GM13976 (cell line): ENCODE results near the gene TRIM37.

ENCODE experiments used
- DNase-seq: peaks from one replicate; pipeline ENCODE4 v3.0.0; 2012; ENCODE audit warnings: low spot score
- in situ Hi-C: fragments of 300-500 bp; cut with MboI; formaldehyde crosslinking; loops from one replicate; pipeline ENCODE4 v1.12.0; 2022; ENCODE audit warnings: low sequenced_read_pairs, mixed read lengths, inconsistent platforms; ENCODE audit not compliant: unreplicated experiment
- TF ChIP-seq, protein P1 (sequence below): IDR thresholded peaks from 2 replicates; pipeline ENCODE4 v1.5.1; 2012; ENCODE audit warnings: borderline replicate concordance, mild to moderate bottlenecking; ENCODE audit not compliant: insufficient read depth; ENCODE audit errors: extremely low read depth, missing control alignments, control extremely low read depth

The TRIM37 gene

DNA sequence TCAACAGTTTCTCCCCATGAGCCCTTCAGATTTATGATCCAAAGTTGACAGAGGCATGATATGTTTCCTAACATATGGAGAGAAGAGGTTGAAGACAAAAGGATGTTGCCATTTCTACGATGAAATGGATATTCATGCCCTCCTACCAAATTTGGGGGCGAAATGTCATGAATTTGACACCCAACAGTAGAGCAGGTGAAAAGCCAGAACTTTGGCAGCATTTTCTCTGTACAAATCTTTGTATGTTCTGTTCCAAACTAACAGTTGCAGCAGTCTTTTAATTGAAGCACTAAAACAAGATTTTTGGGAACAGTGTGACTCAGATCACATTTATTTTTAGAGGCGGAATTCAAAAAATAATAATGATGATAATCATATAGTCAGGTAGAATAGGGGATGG, 130.1 kb downstream of the TRIM37 start:
- in situ Hi-C loops, result no loop called here
- TF ChIP-seq, protein P1, sequence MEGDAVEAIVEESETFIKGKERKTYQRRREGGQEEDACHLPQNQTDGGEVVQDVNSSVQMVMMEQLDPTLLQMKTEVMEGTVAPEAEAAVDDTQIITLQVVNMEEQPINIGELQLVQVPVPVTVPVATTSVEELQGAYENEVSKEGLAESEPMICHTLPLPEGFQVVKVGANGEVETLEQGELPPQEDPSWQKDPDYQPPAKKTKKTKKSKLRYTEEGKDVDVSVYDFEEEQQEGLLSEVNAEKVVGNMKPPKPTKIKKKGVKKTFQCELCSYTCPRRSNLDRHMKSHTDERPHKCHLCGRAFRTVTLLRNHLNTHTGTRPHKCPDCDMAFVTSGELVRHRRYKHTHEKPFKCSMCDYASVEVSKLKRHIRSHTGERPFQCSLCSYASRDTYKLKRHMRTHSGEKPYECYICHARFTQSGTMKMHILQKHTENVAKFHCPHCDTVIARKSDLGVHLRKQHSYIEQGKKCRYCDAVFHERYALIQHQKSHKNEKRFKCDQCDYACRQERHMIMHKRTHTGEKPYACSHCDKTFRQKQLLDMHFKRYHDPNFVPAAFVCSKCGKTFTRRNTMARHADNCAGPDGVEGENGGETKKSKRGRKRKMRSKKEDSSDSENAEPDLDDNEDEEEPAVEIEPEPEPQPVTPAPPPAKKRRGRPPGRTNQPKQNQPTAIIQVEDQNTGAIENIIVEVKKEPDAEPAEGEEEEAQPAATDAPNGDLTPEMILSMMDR, result no peak
- DNase-seq, result no peak

DNA sequence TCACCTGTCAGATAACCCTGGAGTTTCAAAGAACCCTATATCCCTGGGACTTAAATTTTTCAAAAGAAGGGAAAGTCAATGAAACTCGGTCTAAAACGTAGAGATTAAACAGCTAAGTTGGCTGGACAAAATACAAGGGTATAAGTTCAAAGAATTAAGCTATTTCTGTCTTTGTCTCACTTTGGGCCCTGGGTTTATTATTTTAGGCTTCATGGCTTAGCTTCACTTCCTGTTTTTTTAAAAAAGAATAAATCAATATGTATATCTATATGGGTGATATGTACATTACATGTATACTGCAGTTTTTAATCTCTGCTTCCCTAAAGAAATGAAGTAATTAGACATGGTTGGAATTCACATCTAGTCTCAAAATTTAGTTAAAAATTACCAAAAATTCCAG, 132.3 kb downstream of the TRIM37 start:
- in situ Hi-C loops, result no loop called here
- DNase-seq, result peak; percentile 25
- TF ChIP-seq, protein P1, result no peak

DNA sequence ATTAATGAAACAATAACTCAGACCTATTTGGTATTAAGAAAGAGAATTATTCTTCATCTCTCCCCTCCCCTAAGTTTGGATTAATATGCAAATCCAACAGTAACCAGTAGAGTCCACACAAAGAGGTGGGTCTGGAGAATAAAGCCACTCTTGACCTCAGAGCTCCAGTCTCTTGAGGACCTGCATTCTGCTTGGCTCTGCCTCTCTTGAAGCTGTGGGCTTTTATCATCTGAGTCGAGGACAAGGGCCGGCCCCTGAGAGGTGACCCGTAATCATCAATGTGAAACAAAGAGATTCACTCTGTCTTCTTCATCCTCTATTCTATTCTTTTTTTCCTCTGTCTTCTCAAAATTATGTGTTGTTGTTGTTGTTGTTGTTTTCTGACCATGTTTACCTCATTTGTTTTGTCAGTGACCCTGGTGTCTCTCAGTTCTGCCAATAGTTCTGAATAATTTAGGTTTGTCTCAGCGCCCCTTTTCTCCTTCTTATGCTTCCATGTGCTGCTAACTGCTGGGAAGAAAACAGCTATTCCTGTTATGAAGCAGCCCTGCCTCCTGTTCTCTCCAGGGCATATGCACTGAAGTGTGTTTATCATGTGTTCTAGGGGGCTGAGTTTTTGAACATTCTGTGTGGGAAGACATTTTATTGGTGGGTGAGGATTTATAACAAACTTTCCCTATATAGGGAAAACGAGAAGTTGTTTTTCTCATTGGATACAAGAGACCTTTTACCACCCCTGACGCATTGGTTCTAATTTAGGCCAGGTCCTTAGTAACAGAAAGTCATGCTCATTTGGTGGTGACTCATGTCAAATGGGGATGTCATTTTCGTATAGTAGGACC, 135.8 kb downstream of the TRIM37 start:
- TF ChIP-seq, protein P1, result no peak
- DNase-seq, result no peak
- in situ Hi-C loops, result no loop called here

DNA sequence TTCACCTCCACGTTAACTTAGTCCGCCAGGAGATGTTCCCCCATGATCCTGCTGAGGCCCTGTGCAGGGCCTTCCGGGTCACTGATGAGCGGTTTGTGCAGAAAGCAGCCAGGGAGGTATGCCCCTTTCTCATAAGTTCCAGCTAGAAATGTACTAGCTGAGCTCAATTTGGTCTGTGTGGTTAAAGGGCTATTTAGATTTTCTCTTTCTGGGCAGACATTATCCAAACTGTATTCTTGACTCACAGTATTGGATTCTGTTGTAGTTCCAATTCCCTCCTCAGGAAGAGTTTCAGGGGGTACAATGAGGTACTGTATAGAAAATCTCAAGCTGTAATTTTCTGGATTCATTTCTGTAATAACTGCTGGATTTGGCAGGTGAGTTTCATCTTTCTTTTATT, 137.1 kb downstream of the TRIM37 start:
- in situ Hi-C loops, result no loop called here
- DNase-seq, result no peak
- TF ChIP-seq, protein P1, result no peak

DNA sequence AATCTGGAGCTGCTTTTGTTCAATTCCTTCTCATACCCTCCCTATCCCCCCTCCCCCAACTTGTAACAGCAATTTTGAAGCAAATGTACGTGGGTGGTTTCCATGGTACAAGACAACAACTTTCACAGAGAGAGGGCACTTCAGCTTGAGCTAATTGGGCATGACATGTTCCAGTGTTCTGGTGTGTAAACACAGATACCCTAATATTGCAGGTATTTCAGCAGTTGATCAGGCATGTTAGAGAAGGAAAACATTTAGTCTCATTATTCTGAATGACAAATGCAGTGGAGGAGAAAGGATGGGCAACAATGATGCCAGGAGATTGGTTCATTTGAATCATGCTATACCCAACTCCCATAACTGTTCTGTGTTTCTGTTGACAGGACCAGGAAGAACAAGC, 137.5 kb downstream of the TRIM37 start:
- TF ChIP-seq, protein P1, result no peak
- in situ Hi-C loops, result no loop called here
- DNase-seq, result no peak

DNA sequence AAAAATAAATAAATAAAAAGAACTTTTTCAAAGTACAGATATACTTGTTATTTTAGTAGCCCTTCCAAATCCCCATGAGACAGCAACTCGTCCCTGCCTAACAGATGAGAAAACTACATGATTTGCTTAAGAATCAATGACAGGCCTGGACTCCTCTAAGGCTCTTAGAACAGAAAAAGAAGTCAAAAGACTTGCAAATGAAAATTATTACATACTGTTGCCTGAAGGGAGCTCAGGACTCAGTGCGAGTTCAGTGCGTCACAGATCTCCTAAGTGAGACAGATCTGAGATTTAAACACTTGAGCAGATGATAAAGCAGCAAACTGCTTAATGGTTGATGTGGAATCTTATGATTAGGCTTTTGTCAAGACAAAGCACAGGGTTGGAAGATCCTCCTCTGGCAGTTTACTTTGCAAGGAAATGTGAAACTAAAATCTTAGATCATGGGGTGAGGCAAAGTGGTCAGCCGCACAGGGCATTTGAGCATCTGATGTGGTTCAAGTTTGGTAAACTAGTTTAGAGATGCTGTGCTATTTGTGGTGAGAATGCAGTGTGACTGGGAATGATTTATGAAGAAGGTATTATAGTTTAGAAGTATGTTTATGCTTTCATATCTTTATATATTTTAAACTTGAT, 138.1 kb downstream of the TRIM37 start:
- in situ Hi-C loops, result no loop called here
- DNase-seq, result no peak
- TF ChIP-seq, protein P1, result no peak
